HT-29 (cell line): Measurements from ENCODE around the gene SPATA20. TPM values are rescaled to one million over a fixed set of nuclear protein-coding genes. Genes with fewer than 3 reads are reported as not detected.
A peak's percentile ranks its signal among the peaks of the same experiment; 100 is the strongest.

ENCODE experiments used
- DNase-seq: peaks from one replicate; pipeline ENCODE4 v3.0.0-alpha.2; 2015; ENCODE audit warnings: low spot score
- total RNA-seq: library from RNA; depleted of rRNA; stranded (reverse); fragments of >200 nt; shearing (Covaris generic); gene quantifications from 2 replicates; pipeline ENCODE4 v1.2.3, GENCODE V29; 2014

The SPATA20 gene
- total RNA-seq, 1 experiment from 2014 or later: 44.9 TPM

DNA sequence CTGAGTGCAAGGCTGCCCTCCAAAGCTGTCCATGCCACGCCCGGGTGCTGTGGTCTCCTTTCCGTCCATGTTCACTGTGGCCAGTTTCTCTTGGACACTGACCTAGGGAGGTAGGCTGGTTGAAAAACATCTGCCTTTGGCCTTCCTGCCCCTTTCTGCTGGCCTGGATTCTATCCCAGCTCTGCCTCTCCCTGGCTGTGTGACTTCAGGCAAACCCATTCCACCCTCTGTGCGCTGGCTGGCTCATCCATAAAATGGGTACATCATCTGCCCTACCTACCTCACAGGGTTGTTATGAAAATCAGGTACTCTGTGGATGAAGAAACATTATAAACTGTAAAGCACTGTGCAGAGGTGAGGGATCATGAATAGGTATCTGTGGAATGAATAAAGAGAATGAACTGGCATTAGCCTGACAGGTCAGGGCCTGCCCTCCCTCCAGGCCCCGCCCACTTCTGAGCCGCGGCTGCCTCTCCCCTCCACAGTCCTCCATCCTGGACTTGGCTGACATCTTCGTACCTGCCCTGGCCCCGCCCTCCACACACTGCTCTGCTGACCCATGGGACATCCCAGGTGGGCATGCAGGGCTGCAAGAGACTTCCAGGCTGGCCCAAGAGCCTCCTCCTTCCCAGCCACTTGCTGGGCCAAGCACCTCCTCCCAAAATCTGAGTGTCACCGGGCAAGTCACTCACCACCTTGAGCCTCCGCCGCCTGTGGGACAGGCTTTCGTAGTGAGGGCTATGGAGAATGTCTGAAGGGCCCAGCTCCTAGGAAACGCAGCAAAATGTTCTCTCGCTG, 7.0 kb upstream of the SPATA20 start:
- peak; percentile 55 for DNase-seq

DNA sequence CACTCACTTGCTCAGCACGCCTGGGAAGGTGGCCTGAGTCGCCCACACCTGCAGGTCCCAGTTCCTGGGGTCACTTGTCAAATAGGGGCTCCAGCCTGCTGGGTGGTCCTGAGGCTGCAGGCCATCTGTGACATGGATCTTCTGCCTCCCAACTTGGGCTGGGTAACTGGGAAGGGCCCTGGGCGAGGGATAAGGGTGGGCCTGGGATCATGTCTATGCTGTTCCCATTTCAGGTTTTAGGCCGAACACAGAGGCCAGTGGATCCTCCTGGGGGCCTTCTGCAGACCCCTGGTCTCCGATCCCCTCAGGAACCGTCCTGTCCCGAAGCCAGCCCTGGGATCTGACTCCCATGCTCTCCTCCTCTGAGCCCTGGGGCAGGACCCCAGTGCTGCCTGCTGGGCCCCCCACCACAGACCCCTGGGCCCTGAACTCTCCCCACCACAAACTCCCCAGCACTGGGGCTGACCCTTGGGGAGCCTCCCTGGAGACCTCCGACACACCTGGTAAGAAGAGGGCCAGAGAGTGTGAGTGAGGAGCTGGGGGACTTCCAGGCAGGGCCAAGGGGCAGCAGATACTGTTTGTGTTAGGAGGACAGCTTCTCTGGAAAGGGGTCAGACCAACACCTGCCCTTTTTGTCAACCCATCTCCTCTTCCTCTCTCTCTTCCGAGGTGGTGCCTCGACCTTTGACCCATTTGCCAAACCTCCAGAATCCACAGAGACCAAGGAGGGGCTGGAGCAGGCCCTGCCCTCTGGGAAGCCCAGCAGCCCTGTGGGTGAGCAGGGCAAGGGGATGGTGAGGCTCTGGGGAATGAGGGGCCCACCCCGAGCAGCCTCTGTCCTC, 6.2 kb upstream of the SPATA20 start:
- DNase-seq: no peak

DNA sequence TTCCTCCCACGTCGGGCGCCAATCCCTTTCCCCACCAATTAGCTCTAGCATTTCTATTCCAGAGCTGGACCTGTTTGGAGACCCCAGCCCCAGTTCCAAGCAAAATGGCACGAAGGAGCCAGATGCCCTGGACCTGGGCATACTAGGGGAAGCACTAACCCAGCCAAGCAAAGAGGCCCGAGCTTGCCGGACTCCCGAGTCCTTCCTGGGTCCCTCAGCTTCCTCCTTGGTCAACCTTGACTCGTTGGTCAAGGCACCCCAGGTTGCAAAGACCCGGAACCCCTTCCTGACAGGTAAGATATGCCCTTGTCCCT, 5.6 kb upstream of the SPATA20 start:
- no peak for DNase-seq

- DNase-seq: peak; percentile 84
These were observed 5.0 kb upstream of the SPATA20 start for GRCh38 chr17:50541716-50542688.

DNA sequence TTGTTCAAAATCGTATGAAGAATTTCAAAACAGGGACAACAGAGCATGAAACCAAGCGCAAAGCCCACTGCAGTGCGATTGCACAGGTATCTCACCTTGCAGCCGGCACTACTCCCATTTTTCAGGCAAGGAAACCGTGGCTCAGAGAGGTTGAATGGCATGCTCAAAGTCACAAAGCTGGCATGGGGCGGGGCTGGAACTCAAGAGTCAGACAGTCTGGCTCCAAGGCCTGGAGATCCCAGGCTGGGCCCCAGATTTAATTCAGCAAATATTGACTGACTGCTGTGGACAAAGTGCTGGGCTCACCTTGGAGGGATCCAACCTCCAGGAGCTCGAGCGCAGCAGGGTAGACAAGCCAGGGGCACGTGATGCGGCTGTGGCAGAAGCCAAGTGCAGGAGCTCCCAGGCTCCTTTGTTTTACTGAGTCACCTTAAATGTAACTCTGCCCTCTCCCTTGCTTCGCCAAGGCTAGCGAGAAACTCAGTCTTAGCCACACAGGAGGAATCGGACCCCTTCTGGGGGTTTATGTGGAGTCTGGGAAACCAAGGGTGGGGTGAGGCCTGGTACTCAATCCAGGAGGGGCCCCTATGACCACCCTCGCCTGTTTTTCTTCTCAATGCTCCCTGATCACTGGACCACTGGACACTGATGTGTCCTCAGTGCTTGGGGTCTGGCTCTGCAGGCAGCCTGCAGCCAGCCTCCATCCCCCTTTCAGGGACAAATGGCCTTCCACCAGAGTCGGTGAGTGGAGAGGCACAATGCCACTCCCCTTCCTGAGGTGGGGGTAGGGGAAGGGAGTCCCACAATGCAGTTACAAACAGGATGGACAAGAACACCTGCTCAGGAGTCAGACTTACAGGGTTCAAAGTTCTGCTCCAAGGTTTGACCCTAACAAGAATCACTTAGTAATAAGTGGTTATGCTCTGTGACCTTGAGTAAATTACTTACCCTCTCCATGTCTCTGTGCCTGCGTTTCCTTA, 3.9 kb upstream of the SPATA20 start:
- peak; percentile 77 for DNase-seq

DNA sequence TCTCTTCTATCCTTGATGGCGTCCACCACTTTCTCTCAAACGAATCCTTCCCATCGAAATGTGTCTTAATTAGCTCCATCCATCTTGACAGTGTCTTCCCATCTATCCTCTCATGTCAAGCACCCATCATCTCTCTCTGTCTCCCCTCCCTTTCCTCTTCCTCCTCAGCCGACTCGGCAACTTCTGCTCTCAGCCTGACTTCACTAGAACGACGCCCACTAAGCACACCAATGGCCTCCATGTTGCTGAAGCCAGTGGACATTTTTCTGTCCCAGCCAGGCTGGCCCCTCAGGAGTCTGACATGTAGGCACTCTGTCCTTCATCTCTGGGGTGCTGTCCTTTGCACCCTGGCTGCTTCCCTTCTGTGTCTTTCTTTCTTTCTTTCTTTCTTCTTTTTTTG, 2.5 kb upstream of the SPATA20 start:
- no peak for DNase-seq

- DNase-seq: no peak
These were observed 1.7 kb upstream of the SPATA20 start for GRCh38 chr17:50545311-50545710.

DNA sequence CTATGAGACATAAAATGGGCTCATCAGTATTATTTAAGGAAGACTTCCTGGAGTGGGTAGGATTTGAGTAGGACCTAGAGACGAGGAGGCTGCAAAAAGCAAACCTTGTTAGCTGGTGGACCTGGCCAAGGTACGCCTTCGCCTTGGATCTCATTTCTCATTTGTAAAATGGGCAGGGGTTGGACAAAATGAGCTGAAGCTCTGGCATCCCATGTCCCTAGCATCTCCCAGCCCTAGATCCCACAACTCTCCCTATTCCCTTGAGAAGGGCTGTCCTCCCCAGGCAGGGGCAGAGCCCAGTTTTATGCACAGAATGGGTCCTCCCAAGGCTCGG, 306 bp upstream of the SPATA20 start:
- DNase-seq: no peak

GRCh38 chr17:50547736-50548083, 736 bp downstream of the SPATA20 start:
- DNase-seq: no peak

GRCh38 chr17:50548831-50549230, 1.9 kb downstream of the SPATA20 start:
- DNase-seq: no peak

- DNase-seq: no peak
These were observed 2.4 kb downstream of the SPATA20 start for GRCh38 chr17:50549256-50549941.

- DNase-seq: no peak
These were observed 3.0 kb downstream of the SPATA20 start for GRCh38 chr17:50549969-50550368.

DNA sequence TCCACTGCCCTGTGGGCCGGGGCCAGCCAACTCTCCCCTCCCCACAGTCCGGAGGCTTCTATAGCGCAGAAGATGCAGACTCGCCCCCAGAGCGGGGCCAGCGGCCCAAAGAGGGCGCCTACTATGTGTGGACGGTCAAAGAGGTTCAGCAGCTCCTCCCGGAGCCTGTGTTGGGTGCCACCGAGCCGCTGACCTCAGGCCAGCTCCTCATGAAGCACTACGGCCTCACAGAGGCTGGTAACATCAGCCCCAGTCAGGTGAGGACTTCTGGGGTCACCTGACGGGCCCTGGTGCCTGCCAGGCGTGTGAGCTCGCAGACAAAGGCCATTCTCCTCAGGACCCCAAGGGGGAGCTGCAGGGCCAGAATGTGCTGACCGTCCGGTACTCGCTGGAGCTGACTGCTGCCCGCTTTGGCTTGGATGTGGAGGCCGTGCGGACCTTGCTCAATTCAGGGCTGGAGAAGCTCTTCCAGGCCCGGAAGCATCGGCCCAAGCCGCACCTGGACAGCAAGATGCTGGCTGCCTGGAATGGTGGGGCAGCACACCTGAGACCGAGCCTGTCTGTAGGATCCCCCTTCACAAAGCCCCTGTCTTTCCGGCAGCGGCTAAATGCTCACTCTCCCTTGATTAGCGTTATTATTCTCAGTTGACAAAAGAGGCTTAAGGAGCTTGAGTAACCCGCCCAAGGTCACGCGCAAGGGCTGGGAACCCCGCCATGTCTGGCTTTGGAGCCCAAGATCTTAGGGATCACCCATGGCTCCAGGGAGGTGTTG, 3.9 kb downstream of the SPATA20 start:
- peak; percentile 95 for DNase-seq

DNA sequence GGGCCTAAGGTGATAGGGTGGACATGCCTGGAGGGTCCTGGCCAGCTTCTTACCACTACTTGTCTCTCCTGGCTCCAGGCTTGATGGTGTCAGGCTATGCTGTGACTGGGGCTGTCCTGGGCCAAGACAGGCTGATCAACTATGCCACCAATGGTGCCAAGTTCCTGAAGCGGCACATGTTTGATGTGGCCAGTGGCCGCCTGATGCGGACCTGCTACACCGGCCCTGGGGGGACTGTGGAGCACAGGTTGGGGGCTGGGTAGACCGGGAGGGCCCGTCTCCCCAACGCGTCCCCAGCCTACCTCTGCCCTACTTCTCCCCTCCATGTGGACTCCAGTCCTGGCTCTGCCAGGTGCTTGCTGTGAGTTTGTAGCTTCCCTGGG, 4.5 kb downstream of the SPATA20 start:
- no peak for DNase-seq

GRCh38 chr17:50551884-50552283, 4.9 kb downstream of the SPATA20 start:
- DNase-seq: no peak

- DNase-seq: no peak
These were observed 7.2 kb downstream of the SPATA20 start for GRCh38 chr17:50554201-50554600.

- no peak for DNase-seq
These were observed 9.8 kb downstream of the SPATA20 start for GRCh38 chr17:50556803-50557202.

- DNase-seq: no peak
These were observed 10.7 kb downstream of the SPATA20 start for GRCh38 chr17:50557630-50558029.

GRCh38 chr17:50558091-50558490, 11.1 kb downstream of the SPATA20 start:
- no peak for DNase-seq

- no peak for DNase-seq
These were observed 11.6 kb downstream of the SPATA20 start for GRCh38 chr17:50558581-50558940.
